GM12878 (cell line): Measurements from ENCODE around the gene PRCC. TPM values are rescaled to one million over a fixed set of nuclear protein-coding genes. Genes with fewer than 3 reads are reported as not detected.

ENCODE experiments used
- DPF2 ChIP-seq: fragments of 450-650 bp; IDR thresholded peaks from 2 replicates; pipeline ENCODE4 v1.6.1; 2017; ENCODE audit warnings: mild to moderate bottlenecking
- E2F8 ChIP-seq: fragments of 450-650 bp; IDR thresholded peaks from 2 replicates; pipeline ENCODE4 v1.6.1; 2018; ENCODE audit warnings: mild to moderate bottlenecking, low read depth, moderate library complexity; ENCODE audit not compliant: partially characterized antibody
- E4F1 ChIP-seq: fragments of 450-650 bp; IDR thresholded peaks from 2 replicates; pipeline ENCODE4 v1.6.1; 2018; ENCODE audit warnings: borderline replicate concordance, mild to moderate bottlenecking; ENCODE audit not compliant: partially characterized antibody
- polyA plus RNA-seq, 11 experiments: library from polyadenylated mRNA; depleted of rRNA in 4 of 11; unstranded in 6 of 11; stranded (reverse) in 5 of 11; fragments of >200 nt; fragmentation: Nextera tagmentation in 4 of 11; fragmentation: Illumina TruSeq in 1 of 11; extraction: Ambion mirVana in 4 of 11; extraction: Trizol in 1 of 11; gene quantifications; 1 replicate in 1 of 11; 2 replicates in 10 of 11; pipeline versions ENCODE4 v1.2.1 to v1.2.3, GENCODE V29; 2011 to 2016; ENCODE audit warnings: inconsistent platforms in 2 of 11, missing spikeins in 2 of 11, low read depth in 1 of 11
- total RNA-seq, 4 experiments: library from RNA; depleted of rRNA in 3 of 4; stranded (reverse); fragments of >200 nt in 3 of 4; fragmentation: Illumina TruSeq in 1 of 4; extraction: Trizol in 1 of 4; gene quantifications; 2 replicates each; pipeline versions ENCODE4 v1.2.1 to v1.2.3, GENCODE V29; 2013 to 2021

Gene PRCC
- total and polyA plus RNA-seq, 10 of the 15 experiments (the other 5 are each of a cell fraction or from before 2014, with no cell fraction given), result 23.8 to 132 (median 63.1) TPM

GRCh38 chr1:156727926-156728598, 39.3 kb upstream of the PRCC start, which contains the start of gene METTL25B (continued):
- TF ChIP-seq E4F1 (no peak), DPF2 (no peak), E2F8 (peak; percentile 41)
